Measurements from ENCODE around the gene PSG4.
"Not testable (repeated sequence)": the region's sequence is repeated elsewhere in the genome, so short reads cannot be mapped to it uniquely, and the experiment has no call there.

The PSG4 gene

GRCh38 chr19:43198686-43199419, 6.6 kb downstream of the PSG4 start:
- not testable (repeated sequence) for DNase-seq (ENCODE audit: low read depth in 2 of 2)

GRCh38 chr19:43197666-43198397, 7.6 kb downstream of the PSG4 start:
- DNase-seq (ENCODE audit: low read depth in 2 of 2) = not testable (repeated sequence)

GRCh38 chr19:43194397-43194796, 11.0 kb downstream of the PSG4 start:
- DNase-seq (ENCODE audit: low read depth in 2 of 2) = not testable (repeated sequence)

- DNase-seq (ENCODE audit: low read depth in 2 of 2) = not testable (repeated sequence)
Measured at GRCh38 chr19:43192381-43193155, 12.9 kb downstream of the PSG4 start.

- DNase-seq (ENCODE audit: low read depth in 2 of 2) = not testable (repeated sequence)
Measured at GRCh38 chr19:43188092-43188491, 17.3 kb downstream of the PSG4 start.

- not testable (repeated sequence) for DNase-seq (ENCODE audit: low read depth in 2 of 2)
Measured at GRCh38 chr19:43186311-43186935, 19.0 kb downstream of the PSG4 start, which contains the start of gene PSG5. Gene PSG5 (minus strand): TSS chr19:43186536. CDS start chr19:43186405, 131 bp downstream.

GRCh38 chr19:43181869-43182771, 23.3 kb downstream of the PSG4 start:
- peak; percentile 24 to 33 for DNase-seq (ENCODE audit: low read depth in 2 of 2)

- DNase-seq (ENCODE audit: low read depth in 2 of 2) = not testable (repeated sequence)
Measured at GRCh38 chr19:43179569-43180147, 25.8 kb downstream of the PSG4 start.

- DNase-seq (ENCODE audit: low read depth in 2 of 2) = not testable (repeated sequence)
Measured at GRCh38 chr19:43178577-43178976, 26.9 kb downstream of the PSG4 start.

- not testable (repeated sequence) for DNase-seq (ENCODE audit: low read depth in 2 of 2)
Measured at GRCh38 chr19:43165906-43166305, 39.5 kb downstream of the PSG4 start.

GRCh38 chr19:43163135-43163534, 42.3 kb downstream of the PSG4 start:
- not testable (repeated sequence) for DNase-seq (ENCODE audit: low read depth in 2 of 2)

GRCh38 chr19:43162261-43162660, 43.2 kb downstream of the PSG4 start:
- DNase-seq (ENCODE audit: low read depth in 2 of 2) = not testable (repeated sequence)

GRCh38 chr19:43152214-43152613, 53.2 kb downstream of the PSG4 start:
- DNase-seq (ENCODE audit: low read depth in 2 of 2) = no peak

GRCh38 chr19:43149788-43150187, 55.6 kb downstream of the PSG4 start:
- not testable (repeated sequence) for DNase-seq (ENCODE audit: low read depth in 2 of 2)

GRCh38 chr19:43148233-43148632, 57.2 kb downstream of the PSG4 start:
- no peak for DNase-seq (ENCODE audit: low read depth in 2 of 2)

Measured in fibroblast of skin of left quadriceps (primary cell).